Diencephalon (tissue), 1 donor: Measurements from ENCODE around the gene ADRB1. TPM values are rescaled to one million over a fixed set of nuclear protein-coding genes. Genes with fewer than 3 reads are reported as not detected.

ENCODE experiments used
- total RNA-seq: library from RNA; depleted of rRNA; stranded (reverse); fragments of >200 nt; gene quantifications from one replicate; pipeline ENCODE4 v1.2.3, GENCODE V29; 2014

ADRB1 gene
- total RNA-seq = 7.6 TPM

DNA sequence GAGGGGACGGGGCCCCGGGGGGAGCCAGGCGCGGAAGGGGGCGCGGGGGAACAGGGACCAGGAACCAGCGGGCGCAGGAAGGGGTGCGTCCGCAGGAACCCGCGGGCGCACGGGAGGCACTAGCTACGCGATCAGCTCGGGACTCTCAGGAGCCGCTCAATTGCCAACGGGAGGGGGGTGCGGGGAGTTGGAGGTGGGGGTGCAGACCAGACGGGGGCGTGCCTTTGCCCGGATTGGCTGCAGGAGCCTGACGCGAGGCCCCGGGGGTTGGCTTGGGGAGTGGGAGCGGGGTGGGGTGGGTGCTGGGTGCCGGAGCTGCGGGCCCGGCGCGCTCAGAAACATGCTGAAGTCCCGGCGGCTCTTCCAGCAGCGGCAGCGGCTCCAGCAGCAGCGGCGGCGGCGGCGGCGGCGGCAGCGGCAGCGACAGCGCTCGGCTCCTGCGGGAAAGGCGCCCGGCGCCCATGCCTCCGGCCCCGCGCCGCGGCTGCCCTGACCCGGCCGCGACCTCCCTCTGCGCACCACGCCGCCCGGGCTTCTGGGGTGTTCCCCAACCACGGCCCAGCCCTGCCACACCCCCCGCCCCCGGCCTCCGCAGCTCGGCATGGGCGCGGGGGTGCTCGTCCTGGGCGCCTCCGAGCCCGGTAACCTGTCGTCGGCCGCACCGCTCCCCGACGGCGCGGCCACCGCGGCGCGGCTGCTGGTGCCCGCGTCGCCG lies at the start of gene ADRB1:
TSS of gene ADRB1 (plus strand) at position 335 of the 715 bp plus-strand sequence. CDS start at position 602, 267 bp downstream.

Other genes starting within 250 kb of the ADRB1 start
- gene DCLRE1A, start 189.8 kb upstream of the ADRB1 start, total RNA-seq = 18.7 TPM
- gene NHLRC2, start 189.2 kb upstream of the ADRB1 start, total RNA-seq = 30.4 TPM
- 53.1 TPM for gene CCDC186, start 130.3 kb downstream of the ADRB1 start, total RNA-seq
- 1.4 TPM for gene TDRD1, start 135.5 kb downstream of the ADRB1 start, total RNA-seq
- 3.2 TPM for gene VWA2, start 195.4 kb downstream of the ADRB1 start, total RNA-seq